GM18520 (cell line): ENCODE data around the gene UNKL.

ENCODE experiments used
- ATAC-seq: cut with Tn5 transposase; IDR thresholded peaks from one replicate; pipeline ENCODE4 v1.9.1; 2021; ENCODE audit not compliant: unreplicated experiment

The UNKL gene

DNA sequence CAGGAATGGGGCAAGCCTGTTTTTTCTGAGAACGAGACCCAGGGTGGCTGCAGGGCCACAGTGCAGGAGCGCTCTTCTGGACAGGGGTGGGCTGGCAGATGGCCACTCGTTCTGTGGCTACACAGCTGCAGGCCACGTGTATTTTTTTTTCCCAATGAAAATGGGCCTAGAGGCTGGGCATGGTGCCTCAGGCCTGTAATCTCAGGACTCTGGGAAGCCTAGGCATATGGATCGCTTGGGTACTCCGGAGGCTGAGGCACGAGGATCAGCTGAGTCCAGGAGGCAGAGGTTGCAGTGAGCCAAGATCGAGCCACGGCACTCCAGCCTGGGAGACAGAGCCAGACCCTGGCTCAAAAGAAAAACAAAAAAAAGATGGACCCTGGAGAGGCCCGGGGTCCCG is 6.8 kb downstream of the UNKL start:
- no peak for ATAC-seq

DNA sequence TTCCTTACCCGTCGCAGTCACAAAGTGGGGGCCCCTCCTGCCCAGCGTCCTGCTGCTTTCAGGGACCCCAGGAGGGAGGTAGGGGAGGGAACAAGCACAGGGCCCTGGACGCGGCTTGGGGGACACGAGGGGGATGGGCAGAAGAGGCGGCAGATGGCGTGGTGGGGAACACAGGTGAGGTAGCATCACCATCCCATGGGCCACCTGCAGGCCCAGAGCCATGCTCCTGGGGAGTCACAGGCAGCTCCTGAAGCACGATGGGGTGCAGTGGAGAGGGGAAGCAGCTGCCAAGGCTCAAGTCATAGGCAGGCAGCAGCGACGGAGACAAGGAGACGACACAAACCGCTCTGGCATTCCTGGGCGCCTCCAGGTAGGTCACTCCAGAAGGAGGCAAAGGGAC is 10.8 kb downstream of the UNKL start:
- no peak for ATAC-seq

DNA sequence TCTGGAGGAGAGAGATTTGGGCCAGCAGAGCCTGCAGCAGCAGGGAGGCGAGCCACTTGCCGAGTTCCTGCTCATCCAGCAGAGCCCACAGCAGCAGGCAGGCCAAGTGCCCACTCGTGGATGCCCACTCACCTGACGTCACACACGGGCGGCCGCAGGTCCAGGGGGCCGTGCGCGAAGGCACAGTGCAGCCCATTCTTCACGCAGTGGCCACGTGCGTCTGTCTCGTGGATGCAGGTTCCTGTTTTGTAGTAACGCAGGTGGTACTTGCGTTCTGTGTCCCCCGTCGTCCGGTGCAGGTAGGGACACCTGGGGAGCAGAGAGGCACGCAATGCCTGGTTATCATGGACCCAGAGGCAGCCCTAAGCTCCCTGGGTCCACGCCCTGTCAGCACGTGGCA is 11.5 kb downstream of the UNKL start:
- no peak for ATAC-seq

DNA sequence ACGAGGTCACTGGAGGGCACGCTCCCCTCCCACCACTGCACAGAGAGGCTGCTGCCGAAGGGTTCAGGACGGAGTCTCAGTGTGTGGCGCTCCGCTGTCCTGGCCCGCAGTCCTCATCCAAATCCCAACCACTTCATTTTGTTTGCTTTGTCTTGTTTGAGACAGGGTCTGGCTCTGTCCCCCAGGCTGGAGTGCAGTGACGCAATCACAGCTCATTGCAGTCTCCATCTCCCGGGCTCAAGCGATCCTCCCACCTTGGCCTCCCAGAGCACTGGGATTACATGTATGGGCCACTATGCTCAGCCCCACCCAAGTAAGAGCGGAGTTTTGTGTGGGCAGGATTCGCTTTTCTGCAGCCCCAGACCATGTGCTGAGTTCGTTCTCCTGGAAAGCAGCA is 12.7 kb downstream of the UNKL start:
- ATAC-seq = no peak

DNA sequence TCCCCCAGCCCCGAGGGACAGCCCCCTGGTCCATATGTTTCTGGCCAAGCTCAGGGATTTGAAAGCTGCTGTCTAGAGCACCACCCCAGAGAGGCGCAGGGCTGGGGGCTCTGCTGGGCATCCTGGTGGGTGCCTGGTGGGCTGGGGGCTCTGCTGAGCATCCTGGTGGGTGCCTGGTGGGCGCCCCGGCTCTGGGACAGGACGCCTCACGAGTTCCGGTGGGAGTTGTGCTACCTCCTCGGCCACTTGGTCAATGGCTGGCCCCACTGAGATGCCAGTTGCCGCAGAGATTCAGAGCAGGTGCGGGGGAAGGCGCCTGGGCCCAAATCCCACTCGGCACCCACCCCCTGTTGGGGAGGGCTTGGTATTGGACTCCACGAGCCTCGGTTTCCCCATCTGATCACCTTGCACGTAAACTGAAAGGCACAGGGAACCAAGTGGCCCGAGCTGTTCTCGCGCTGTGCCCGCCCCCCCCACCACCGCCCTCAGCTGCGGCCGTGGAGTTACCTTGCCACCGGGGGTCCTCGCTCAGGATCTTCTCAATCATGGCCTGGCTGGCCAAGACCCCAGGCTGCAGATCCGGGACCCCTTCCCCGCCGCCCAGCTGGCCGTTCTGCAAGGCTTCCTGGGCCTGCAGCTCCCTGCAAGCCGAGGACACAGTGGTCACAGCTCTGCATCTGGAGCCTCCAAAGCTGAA is 13.3 kb downstream of the UNKL start:
- ATAC-seq = no peak

DNA sequence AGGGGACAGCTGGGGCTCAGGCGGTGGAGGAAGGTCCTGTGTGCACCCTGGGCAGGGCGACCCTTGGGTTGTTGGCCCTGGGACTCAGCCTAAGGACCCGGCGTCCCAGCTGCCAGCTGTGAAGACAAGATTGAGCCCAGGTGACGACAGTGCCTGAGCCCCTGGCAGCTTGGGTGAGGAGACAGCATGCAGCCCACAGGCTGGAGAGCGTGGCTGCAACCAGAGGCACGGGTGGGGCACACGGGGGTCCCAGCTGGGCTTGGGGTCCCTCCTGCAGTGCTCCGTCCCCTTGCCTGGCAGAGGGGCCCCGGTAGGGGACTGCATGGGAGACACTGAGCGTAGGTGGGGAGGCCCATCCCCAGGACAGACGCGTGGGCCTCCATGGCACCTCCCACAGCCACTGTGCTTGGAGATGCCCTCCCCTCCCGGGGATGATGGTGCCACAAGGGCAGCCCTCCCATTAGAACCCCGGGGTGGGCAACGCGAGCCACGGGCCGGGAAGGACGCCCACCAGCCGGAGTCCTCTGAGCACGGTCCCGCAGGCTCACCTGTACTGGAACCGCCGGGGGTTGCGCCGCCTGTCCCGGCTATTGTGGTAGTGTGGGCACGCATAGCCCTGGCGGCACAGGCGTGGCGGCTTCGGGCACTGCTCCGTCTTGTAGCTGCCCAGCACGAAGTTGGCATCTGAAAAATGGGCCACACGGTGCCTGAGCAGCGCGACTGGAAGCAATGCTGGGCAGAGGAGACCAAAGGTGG is 15.5 kb downstream of the UNKL start:
- no peak for ATAC-seq

DNA sequence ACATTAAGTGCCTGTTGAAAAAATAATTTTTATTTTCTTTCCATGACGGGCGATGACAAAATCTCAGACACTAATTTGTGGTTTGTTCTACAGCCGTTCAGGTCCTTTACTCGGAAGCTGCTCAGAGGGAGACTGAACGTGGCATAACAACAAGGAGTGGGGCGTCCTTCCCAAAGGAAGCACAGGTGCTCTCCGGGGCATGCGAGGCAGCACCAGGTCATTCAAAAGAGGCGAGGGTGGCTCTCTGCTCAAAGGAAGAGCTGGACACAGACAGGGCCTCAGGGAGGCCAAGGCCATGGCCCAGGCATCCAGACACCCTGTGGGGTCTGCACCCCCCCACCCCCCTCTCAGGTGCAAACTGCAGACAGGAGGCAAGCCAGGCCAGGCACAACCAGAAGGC is 16.2 kb downstream of the UNKL start:
- ATAC-seq = no peak

DNA sequence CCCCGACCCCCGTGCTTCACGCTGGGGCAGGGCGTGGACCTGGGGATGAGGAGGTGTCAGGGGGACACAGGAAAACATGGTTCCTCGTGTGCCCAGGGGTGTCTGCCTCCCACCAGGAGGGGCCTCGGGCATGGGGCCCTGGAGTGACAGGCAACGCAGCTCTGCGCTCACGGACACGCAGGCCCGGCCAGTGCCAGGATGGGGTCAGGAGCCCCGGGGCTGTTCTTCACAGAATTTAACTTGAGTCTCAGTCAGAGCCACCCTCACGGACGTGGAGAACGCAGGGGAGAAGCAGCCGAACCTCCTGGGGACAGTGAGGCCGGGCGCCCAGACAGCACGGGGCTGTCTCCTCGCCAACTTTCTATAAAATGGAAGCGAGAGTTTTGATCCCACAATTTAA is 16.7 kb downstream of the UNKL start:
- no peak for ATAC-seq

DNA sequence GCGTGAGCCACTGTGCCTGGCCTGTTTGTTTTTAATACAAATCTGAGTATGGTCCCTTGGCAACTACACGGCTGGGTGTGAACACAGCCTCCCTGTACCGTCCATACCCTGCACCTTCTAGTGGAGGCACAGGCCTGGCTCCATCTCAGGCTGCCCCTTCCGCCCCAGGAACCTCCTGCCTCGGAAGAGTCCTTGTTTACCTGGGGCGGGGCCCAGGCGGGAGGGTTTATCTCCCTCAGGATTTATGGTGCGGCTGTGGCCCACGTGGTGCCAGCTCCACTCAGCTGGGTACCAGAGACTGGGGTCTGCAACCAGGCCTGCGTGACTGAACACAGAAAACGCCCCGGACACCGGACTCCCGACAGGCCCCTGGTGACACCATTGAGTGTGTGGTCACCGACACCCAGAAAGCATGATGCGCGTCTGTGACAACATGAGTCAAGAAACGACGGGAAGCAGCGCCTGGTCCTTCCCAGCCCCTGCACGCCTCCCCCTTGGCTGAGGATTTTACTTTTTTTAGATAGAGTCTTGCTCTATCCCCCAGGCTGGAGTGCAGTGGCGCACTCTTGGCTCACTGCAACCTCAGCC is 19.0 kb downstream of the UNKL start:
- ATAC-seq = no peak

DNA sequence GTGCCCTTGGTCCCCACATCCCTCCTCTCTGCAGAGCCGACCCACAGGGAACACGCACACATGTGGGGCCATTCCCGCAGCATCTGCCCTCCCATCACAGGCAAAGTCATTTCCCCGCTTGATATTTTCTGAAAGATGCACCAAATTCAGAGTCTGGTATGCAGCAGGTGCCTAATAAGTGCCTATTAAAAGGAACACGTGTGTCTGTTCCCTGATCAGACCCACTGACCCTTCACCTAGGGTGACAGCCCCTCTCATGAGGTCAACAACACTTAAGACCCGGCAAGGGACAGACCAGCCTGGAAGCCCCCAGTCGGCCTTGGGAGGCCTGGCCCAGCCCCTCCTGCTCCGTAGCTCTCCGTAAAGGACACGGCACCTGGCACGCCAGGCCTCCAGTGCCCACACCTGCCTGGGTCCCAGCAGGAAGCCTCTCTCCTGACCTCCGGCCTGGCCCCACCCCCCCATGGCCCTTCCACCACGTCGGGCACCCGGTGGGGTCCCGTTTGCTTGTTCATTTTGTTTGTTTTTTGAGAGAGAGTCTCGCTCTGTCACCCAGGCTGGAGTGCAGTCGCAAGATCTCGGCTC is 20.0 kb downstream of the UNKL start:
- ATAC-seq = no peak

DNA sequence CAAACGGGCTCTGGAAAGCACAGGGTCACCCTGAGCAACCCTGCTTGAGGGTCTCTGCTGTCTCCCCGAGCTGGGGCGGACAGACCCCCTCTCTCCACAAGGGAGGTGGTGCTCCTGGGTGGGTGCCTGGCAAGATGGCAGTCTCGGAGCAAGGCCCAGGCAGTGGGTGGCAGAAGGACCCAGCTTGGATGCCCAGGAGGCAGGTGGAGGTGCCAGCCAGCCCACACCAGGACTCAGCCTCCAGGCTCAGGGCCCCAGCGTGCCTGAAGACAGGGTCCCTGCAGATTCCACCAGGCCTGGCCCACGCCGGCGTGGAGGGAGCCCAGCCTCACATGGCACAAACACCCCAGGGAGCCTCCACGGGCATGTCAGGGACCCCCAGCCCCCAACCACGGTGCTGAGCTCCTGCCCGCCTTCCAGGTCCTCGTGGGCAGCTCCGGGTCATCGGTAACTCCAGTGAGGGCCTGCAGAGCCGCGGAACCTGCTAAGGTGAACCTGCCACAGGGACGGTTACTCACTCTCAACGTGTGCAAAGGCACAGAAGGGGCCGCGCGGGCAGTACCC is 20.8 kb downstream of the UNKL start:
- ATAC-seq = no peak

DNA sequence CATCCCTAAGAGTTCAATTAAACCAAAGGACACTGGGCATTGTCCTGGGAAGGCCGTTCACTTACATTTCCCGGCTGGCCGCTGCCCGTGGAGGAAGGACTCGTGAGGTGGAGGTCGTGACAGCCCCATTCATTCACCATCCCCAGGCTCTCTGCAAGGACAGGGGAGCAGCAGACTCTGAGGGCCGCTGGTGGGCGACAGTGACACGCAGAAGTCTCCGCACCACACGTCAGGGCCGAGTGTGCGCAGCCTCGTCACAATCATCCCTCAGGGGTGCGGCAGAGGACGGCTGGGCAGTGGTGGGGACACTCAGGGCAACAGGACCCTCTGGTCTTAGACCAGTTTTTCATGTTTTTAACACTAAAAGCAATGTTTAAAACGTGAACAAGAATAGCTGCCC is 21.7 kb downstream of the UNKL start:
- ATAC-seq = no peak

DNA sequence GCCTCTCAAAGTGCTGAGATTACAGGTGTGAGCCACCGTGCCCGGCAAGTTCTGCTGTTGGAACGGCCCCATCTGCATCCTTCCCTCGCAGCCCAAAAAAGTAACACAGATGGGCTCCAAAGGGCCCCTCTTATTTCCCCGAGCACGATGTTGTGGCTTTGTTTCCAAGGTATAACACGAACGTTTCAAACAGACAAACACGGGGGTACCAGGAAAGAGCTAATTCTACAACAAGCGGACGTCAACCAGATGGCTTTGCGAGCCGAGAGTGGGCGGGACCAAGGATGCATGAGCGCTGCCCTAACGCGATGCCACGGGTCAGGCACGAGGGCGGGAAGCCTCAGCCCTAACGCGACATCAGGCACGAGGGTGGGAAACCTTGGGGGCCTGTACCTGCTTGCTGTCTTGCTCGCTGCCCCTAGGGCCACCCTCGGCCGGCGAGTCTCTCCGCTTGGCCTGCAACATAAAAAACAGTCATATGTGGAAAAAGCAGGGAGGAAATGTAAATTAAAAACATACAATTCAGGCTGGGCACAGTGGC is 24.2 kb downstream of the UNKL start:
- ATAC-seq = no peak

DNA sequence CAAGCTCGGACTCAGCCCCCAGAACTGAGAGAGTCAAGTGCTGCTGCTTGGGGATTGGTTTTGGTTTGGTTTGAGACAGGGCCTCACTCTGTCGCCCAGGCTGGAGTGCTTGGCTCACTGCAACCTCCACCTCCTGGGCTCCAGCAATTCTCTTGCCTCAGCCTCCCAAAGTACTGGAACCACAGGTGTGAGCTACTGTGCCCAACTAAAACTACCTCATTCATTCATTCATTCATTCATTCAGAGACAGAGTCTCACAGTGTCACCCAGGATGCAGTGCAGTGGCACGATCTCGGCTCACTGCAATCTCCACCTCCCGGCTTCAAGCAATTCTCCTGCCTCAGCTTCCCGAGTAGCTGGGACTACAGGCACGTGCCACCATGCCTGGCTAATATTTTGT is 24.7 kb downstream of the UNKL start:
- no peak for ATAC-seq

DNA sequence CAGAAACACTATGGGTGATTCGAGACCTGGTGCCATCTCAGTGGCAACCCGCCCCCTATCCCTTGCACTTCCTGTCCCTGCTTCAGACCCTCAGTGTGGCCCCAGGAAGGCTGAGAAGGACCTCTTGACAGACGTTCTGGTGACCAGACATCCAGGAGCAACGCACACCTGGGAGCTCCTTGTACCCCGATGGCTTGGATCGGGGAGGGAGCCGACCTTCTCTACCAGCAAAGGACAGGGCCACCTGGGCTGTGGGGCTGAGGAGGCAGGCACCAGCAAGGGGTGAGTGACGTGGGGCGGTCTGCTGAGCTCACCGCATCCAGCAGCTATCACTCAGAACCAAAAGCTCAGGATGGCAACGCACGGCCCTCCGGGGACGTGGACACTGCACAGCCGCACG is 27.2 kb downstream of the UNKL start:
- ATAC-seq = no peak

DNA sequence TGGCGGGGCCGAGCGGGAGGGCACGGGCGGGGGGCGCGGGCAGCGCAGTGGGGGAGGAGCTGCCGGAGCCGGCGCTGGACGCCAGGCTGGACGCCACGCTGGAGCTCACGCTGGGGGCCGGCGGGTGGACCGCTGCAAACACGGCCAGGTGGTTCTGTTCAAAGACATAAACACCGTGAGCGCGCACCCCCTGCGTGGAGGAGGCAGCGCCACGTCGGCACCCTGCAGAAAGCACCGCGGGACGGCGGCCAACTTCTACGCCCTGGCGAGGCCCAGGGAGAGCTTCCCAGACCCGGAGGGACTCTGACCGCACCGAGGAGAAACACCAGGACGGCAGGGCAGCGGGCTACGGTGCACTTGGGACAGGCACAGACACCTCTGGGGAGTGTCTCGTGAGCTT is 29.3 kb downstream of the UNKL start:
- ATAC-seq = no peak

DNA sequence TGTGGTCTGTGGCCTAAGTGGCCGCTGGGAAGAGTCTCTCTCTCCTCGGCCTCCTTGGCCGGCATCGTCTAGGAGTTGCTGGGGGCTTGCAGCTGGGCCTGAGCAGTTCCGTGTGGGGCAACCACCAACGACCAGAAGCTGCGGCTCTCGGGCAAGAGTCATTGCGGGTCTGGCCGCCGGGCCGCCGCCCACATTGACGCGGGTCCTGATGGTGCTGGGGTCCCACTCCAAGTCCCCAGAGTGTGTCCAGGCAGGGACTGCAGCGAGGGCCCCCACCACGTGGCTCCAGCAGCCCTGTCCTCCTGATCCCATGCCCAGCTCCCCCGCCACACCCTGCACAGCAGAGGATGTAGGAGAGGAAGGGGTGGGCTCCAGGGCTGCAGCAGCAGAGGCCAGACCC is 30.9 kb downstream of the UNKL start:
- ATAC-seq = no peak

DNA sequence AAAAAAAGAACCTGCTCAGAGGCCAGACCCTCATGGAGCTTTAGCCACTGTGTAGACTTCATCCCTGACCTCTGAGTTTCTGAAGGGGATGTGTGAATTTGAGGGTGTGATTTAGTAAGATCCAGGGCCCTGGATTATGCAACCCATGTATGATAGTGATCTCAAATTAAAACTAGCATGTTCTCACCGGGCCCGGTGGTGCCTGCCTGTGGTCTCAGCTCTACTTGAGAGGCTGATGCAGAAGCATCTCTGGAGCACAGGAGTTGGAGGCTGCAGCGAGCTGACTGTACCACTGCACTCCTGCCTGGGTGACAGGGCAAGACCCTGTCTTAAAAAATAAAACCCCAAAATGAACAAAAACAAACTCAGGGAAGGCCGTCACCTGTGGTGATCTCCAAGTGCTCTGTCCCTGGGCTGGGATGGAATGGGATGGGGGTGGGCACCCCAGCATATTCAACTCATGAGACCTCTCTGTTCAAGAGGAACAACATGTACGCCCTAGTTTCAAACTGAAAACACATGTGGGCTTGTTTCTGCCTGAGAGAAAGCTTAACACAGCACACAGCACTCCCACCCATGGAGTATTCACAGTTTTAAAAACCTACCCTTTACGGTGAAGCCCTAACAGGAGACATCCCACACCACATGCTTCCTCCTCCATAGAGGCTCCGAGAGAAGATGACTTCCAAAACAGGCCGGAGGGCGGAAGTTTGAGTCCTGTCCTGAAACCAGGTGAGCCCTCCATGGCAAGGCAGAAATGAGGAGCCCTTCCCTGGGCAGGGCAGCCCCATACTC is 32.7 kb downstream of the UNKL start:
- ATAC-seq = no peak

DNA sequence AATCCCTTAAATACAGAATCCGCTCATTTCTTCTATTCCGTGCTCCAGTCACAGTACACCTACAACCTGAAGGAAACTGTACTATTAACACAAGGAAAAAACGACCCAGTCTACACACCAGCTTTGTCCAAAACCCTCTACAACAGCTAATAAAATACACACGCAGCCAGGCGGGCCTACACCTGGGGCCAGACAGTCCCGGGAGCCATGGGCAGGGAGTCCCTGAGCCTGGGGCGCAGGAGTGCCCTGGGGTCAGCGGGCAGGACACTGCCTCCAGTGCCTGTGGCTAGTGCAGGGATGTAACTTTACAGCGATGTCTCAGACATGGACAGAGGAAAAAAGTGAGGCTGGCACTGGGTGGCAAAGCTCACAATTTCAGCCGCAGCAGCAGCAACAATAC is 34.3 kb downstream of the UNKL start:
- no peak for ATAC-seq

DNA sequence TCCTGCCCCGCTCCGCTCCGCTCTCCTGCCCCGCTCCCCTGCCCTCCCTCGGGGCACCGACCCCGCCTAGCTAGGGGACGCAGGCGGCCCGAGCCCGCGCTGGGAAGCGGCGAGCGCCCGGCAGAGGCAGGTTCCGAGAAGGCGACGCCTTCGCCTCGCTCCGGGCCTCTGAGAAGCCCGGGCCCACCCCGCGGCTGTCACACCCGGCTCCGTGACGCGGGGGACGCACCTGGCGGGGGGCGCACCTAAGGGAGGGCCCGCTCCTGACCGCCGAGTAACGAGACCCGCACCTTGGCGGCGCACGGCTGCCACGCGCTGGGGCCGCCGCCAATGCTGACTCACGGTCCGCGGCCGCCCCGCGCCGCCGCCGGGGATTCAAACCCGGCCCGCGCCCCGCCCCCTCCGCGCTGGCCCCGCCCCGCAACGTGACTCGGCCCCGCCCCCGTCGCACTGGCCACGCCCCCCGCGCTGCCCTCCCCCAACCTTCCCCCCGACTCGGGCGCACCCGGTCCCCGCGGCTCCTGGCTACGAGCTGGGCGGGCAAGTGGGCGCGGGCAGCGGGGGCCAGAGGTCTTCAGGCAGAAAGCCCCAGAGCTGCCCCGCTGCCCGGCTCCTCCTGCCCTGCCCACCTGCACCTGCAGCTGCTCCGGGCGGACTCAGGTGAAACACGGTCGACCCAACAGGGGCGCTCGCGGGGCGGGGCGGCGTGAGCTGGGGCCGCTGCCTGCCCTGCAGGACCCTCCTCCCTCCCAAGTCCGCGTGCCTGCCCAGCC is 35.0 kb downstream of the UNKL start:
- no peak for ATAC-seq
